ENCODE data around the gene ZFYVE19.

Gene ZFYVE19

DNA sequence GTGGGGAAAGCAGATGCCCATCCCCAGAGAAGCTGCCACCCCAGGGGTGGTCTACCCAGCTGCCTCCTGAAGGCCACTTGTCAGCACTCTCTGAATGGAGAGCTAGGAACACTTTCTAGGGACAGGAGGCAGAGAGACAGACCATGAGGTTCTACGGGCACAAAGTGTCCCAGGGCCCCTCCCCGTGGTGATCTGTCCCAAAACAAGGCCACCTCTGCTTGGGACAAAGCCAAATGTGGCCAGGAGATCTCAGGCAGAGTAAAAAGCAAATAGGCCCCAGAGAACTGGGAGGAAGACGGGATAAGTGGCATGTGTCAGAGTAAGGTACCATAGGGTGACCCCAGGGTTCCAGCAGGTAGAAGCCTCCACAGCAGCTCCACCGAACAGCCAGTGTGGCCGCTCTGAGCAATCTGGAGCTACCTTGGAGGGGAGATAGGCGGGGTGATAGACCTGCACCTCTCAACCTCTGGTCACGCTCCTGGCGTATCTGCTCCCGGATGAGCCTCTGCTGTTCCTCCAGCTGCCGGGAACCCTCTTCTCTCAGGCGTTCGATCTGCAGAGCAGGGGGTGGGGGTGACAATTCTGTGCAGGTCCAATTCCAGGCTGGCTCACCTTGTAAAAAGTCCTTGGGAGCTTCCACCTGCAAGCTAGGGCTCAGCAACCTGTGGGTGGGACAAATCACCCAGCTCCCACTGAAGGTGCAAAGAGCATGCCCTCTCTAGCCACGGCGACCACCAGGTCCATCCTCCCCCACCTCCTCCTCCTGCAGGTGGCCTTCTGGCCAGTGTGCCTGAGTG is 31.0 kb upstream of the ZFYVE19 start:
- no peak for DNase-seq (ENCODE audit: low spot score)

DNA sequence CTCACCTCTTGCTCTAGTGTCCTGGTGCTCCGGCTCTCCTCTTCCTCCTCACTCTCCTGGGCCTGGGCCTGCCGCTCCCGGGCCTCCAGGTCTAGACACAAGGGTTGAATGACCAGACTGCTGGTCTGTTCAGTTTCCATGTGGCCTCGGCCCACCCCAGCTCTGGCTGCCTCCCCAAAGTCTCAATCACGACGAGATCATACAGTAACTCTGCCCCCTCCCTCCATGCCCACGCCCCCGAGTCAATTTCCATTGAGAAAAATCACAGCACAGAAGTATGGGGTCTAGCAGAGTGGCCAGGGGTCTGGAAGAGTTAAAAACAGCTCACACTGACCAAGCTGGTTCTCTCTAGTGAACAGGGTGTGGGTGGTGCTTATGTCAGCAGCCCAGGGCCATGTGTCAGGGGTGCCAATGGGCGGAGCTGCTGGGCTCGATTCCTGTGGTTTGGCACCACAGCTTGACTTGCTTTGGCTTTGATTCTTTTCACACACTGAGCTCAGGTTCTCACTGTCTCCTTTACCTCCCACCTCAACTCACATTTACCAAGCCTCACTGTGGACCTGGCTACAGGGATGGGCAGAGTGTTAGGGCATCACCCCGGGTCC is 30.2 kb upstream of the ZFYVE19 start:
- no peak for DNase-seq (ENCODE audit: low spot score)

DNA sequence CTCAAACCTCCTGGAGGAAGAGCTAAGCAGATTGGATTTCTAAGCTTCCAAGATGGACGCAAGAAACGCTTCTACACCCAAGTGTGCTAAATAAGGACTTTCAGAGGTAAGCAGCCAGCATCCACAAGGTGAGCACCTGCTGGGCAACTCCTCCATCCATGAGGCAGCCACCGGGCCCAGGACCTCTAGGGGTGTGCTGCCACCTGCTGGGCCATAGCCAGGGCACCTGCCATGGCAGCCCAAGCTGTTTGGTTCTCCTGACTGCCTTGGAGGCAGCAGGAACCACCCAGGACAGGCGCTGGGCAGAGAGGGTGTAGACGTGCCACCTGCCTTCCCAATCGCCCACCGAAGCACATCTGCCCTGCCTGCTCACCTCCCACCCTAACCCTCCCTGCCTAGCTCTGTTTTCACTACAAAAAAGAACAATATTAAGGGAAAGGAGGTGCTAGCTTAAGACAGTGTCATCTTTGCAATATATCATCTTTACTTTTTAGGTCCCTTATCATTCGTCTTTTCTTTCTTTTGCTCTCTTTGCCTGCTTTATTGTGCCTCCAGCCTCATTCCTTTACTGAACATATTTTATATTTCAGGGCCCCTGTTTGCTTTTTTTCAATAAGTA is 24.2 kb upstream of the ZFYVE19 start:
- DNase-seq (ENCODE audit: low spot score): peak; percentile 88

DNA sequence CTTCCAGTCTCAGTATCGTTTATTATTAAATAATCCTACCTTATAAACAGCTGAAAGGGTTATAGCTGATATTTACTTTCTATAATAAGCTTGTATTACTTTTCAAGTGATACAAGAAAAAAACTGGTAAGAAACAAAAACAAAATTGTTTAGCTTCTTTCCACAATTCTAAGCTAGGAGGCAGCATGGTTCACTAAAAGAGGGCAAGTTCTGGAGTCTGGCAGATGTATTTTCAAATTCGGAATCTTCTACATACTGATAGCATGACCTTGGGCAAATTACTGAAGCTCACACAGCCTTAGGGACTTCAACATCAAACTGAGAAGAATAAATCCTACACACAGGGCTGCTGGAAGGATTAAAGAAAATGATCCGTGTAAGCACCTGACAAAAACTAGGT is 21.7 kb upstream of the ZFYVE19 start:
- no peak for DNase-seq (ENCODE audit: low spot score)

DNA sequence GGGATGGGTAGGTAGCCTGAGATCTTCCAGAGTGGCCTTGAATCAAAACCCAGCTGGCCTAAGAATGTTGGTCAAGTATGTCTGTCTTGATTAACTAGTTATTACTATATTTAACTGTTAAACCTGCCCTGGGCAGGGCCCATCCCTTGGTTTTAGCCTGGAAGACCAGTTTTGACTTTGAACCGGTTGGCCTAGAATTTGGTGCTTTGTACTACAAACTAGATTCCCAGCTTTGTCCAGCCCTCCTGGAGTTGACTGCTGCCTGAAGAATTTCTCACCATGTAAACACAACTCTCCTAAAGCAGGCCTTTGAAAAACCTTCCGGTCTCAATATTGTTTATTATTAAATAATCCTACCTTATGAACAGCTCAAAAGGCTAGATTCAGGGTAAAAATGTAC is 21.1 kb upstream of the ZFYVE19 start:
- DNase-seq (ENCODE audit: low spot score): no peak

DNA sequence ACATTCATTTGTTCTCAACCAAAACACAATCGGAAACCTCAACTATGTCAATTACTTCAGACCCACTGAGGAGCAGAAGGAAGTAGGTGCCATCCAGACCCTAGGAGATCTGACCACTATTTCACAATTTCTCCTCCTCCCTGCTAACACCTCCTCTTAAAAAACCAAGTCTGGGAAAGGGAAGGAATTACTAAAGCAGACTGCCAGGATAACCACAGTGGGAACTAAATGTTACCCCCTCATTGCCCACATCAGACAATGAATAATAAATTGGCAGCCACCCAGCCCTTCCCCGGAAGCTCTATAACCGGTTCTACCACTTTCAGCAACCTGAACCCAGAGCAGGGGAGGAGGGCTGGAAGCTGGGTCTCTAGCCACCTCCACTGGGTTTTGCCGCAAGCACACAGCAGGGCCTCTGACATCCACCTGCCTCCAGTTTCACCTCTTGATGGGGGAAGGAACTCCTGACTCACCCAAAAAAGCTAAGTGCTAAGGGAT is 19.5 kb upstream of the ZFYVE19 start:
- no peak for DNase-seq (ENCODE audit: low spot score)

DNA sequence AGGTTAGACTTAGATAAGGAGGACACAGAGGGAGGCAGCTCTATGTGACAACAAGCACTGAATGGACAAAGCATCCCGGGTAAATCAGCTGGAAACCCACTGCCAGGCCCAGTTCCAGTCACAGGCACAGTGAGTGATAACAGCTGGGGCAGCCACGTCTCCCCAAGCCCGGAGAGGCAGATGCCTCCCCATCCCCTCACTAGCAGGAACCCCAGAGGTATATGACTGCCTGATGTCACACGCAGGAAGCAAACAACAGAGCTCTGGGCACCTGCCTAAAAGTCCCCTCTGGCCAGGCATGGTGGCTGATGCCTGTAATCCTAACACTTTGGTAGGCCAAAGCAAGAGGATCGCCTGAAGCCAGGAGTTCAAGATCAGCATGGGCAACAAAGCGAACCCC is 18.9 kb upstream of the ZFYVE19 start:
- no peak for DNase-seq (ENCODE audit: low spot score)

DNA sequence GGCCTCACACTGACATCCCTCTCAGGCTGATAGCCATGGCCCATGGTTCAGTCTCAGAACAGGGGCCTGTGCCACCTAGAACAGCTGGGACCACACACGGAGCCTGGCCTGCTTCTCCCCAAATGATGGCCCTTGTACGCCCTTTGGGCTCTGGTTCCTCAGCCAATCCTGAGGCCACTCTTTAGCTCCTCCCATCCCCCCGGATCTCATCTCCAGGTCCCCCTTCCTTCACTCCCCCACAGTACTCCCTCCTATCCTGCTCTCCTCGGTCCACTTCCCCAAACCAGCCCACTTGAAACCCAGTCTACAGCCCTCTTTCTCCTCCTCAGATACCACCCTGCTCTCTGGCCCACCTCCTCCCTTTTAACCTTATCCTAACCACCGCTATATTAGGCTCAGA is 17.8 kb upstream of the ZFYVE19 start:
- DNase-seq (ENCODE audit: low spot score): no peak

DNA sequence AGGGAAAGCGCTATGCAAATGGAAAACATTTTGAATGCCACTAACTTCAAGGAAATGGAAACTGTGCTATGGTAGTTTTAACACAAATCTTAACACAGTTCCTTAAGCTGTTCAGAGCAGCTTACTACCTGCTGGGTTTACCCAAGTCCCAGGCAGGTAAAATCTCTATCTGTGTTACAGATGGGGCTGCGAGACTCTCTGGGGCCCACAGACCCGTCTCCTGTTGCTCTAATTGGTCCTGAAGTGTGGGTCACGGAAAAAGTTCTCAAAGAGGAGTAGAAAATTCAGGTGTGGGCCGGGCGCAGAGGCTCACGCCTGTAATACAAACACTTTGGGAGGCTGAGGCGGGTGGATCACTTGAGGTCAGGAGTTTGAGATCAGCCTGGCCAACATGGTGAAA is 16.9 kb upstream of the ZFYVE19 start:
- DNase-seq (ENCODE audit: low spot score): no peak

DNA sequence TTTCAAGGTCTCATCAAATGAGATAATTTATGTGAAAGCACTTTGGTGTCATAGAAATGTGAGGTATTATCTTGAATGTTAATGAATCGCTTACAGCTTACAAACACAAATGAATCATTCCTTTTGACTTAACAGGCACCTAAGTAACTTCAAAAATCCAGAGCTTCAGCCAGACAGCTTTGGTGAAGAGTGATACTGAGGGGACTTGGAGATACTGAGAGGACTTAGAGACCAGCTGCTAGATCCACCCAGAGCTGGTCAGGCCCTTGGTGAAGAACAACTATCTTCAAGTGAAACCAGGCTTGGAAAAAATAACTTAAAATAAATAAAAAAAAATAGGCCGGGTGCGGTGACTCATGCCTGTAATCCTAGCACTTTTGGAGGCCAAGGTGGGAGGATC is 16.2 kb upstream of the ZFYVE19 start:
- DNase-seq (ENCODE audit: low spot score): no peak

DNA sequence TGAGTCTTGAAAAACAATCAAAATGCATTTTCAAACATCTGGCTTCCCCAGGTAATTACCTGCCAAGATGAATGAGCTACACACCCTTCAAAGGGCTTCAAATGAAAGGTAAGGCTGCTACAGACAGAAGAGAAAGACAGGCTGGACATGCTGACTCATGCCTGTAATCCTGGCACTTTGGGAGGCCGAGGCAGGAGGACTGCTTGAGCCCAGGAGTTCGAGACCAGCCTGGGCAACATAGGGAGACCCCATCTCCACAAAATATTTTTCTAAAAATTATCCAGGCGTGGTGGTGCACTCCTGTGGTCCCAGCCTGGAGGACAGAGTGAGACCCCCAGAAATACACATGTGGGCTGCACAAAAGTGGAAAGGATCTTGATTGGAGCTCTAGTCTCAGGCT is 14.5 kb upstream of the ZFYVE19 start:
- DNase-seq (ENCODE audit: low spot score): no peak

DNA sequence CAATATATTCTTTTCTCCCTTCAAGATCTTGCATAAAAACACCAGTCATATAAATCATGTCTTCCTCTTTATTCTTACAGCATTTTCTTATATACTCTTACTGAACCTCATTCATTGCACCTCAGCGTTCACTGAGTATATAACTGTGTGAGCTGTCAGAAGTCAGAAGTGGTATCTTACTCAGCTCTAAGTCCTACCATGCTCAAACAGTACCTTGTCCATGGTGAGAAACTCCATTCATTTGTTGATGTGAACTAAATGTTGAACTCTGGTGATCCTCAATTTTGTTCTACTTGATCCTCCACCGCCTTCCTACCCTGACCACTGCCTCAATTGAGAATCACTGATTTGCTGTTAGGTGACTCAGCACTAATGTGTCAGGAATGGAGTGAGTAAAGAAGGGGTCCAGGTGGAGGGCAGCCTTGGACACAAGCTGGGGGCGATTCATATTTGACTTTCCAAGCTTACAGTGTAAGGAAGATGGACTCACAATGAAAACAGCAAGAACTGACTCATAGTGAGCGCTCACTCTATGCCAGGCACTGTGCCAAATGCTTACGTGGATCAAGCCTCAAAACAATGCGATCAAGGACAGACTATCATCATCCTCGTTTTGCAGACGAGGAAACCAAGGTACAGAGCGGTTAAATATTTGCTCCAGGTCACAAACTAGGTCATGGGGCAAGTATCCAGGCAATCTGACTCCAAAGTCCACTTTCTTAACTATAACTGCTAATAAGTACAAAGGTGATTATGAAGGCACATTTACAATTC is 13.5 kb upstream of the ZFYVE19 start:
- DNase-seq (ENCODE audit: low spot score): no peak

DNA sequence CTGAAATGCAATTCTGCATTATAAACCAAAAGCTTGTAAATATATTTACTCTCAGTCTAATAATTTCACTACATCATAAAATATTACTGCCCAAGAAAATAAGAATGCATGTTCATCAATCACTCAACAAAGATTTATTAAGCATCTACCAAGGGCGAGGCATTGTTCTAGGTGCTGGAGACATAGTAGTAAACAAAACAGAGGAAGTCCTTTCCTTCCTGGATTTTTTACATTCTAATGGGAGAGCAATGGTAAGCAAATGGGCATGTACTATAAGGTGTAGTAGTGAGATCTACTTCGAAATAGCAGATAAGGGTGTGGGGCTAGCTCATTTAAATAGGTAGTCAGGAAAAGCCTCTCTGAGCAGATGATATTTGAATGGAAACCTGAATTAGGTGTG is 10.8 kb upstream of the ZFYVE19 start:
- no peak for DNase-seq (ENCODE audit: low spot score)

DNA sequence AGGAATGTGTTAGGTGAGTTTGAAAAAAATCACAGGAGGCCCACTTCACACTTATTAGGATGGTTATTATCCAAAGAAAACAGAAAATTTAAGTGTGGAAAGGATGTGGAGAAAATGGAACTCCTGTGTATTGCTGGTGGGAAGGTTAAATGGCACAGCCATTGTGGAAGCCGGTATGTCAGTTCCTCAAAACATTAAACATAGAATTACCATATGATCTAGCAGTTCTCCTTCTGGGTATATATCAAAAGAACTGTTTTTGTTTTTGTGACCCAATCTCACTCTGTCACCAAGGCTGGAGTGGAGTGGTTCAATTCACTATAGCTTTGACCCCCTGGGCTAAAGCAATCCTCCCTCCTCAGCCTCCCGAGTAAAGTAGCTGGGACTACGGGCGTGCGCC is 10.4 kb upstream of the ZFYVE19 start:
- DNase-seq (ENCODE audit: low spot score): no peak

DNA sequence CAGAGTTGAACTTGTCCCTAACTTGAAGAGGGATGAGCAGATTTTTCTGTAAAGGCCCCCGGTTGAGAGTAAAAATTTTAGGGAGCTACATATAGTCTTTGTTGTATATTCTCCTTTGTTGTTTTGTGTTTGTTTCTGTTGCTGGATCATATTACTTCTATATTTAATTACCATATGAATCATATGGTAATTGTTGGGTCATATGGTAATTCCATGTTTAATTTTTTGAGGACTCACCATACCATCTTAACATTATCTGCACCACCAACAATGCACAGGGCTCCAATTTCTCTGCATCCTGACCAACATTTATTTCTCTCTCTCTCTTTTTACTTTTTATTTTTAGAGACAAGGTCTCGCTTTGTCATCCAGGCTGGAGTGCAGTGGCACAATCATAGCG is 7.4 kb upstream of the ZFYVE19 start:
- DNase-seq (ENCODE audit: low spot score): no peak

DNA sequence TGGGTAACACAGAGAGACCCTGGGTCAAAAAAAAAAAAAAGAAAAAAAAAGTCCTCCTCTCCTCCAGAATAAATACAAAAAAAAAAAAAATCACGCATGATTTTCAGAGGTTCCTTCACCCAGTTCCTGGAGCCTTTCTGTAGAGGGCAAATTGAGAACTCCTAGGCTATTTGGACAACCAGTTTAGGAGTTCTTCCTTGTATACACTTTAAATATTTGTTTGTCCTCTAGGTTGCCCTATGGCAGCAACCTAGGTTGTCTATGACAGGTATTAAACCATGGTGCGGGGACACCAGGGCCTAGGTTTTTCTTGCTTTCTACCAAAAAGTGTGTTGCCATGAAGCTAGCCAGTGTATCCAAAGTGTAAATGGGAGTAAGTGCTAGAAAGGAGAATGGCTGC is 3.8 kb upstream of the ZFYVE19 start:
- no peak for DNase-seq (ENCODE audit: low spot score)

DNA sequence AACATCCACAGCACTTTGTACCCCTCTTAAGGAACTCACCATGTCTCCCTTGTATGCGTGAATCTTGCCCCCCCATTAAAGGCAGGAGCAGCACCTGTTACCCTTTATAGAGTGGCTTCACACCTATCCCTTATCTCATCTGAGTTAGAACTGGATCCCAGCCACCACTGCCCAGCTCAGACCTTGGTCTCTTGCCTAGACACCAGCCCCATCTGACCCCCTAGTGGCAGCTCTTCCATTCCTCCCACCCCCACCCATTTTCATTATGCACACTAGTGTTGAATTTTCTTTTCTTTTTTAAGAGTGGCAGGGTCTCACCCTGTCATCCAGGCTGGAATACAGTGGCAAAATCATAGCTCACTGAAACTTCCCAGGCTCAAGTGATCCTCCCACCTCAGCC is 3.2 kb upstream of the ZFYVE19 start:
- DNase-seq (ENCODE audit: low spot score): no peak

DNA sequence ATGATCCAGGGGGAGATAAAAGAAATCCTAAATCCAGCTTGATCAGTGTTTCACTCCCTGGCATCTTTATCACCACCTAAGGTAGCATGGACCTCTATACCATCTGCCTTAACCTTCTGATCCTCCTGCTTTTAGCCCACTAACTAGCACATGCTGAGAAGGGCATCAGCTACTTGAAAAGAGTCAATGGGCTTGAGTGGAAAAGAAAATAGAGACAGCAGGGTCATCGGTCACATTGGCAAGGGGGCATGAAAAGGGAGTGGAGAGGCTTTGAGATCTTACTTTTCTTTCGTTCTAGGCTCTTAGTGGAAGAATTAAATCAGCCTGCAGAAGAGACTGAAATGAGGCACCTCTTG is 239 bp upstream of the ZFYVE19 start:
- no peak for DNase-seq (ENCODE audit: low spot score)

DNA sequence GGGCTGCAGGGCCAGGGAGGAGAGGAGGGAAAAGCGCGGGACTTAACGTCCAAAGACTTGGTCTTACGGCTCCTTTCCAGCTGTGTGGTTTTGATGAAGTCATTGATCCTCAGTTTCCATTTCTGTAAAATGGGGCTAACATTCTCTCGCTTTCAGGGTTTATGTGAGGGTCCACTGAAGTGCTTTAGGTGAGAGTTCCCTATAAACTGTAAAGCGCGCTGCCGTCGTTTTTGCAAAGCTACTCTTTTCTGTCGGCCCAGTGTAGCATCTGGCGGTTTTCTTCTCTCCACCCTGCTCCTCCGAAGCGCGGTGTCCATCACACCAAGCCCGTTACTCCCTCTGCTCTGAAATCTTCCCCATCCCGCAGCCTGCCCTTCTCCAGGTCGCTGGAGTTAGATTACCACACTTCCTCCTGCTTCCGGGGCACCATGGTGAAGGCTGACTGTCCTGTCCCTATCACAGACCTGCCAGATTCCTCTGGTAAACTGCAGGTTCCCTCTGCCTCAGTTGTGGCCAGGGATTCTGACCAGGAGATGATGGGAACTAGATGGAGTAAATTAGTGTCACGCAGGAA is 1.1 kb downstream of the ZFYVE19 start:
- no peak for DNase-seq (ENCODE audit: low spot score)

DNA sequence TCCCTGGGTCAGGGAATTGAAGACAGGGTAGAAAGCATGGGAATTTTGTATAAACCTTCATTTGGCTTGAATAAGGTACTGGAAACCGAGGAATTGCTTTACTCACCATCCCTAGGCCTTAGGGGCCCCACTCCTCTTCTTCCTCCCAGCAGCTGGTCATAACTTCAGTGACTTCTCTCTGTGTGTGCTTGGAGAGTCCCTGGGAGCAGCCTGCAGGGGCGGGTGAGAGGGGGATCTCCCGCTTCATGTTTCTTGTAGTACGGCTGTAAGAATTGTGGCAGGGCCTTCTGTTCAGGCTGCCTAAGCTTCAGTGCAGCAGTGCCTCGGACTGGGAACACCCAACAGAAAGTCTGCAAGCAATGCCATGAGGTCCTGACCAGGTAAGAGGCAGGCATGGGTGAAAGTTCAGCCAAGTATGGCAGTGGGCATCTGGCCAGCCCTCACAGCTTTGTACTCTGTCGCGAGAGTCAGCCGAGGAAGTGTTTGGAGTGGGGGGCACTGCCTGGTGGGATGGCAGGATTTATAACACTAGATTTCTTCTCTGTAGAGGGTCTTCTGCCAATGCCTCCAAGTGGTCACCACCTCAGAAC is 2.1 kb downstream of the ZFYVE19 start:
- no peak for DNase-seq (ENCODE audit: low spot score)

DNA sequence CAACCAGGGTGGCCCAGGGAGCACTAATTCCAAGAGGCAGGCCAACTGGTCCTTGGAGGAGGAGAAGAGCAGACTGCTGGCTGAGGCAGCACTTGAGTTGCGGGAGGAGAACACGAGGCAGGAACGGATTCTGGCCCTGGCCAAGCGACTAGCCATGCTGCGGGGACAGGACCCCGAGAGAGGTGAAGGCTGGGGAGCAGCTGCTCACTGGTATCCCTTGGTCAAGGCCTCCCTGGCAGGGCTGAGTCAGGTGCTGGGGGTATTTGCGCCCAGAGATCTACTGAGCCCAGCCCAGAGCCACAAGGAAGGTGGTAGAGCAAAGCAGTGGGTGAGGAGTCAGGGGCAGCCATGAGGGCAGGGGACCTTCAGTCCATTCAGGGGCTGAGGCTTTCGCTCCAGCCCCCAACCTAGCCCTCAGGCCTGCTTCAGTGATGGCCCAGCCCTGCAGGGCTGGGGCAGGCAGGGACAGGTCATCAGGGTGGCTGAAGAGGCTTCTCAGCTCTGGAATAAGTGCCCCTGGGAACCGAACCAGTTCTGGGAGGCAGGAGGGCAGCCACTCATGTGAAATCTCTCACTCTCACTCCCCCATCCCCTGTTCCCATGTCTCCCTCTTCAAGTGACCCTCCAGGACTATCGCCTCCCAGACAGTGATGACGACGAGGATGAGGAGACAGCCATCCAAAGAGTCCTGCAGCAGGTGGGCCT is 6.0 kb downstream of the ZFYVE19 start:
- DNase-seq (ENCODE audit: low spot score): no peak

Measured in D341Med (cell line).